Uterus (tissue), 4 donors: ENCODE data around the gene ARID5A. TPM values are rescaled to one million over a fixed set of nuclear protein-coding genes. Genes with fewer than 3 reads are reported as not detected.

Experiments
- DNase-seq, 2 donors: peaks; one replicate each; pipeline ENCODE4 v3.0.0-alpha.2; 2019 to 2020
- H3K27ac ChIP-seq, 2 donors: fragments of 200-600 bp; sonication (generic); 1 replicate in 1 of 2; 2 replicates in 1 of 2; pipeline ENCODE4 v1.5.1; 2016 to 2018
- H3K27me3 ChIP-seq, 2 donors: fragments of 200-600 bp; sonication (generic); one replicate each; pipeline ENCODE4 v1.5.1; 2018 to 2019; ENCODE audit warnings: control low read depth in 1 of 2
- H3K36me3 ChIP-seq, 2 donors: fragments of 200-600 bp; sonication (generic); one replicate each; pipeline ENCODE4 v1.5.1; 2019; ENCODE audit warnings: control low read depth in 1 of 2
- H3K4me1 ChIP-seq, 2 donors: fragments of 200-600 bp; sonication (generic); one replicate each; pipeline ENCODE4 v1.5.1; 2018 to 2019; ENCODE audit warnings: control low read depth in 1 of 2
- H3K4me3 ChIP-seq, 2 donors: fragments of 200-600 bp; sonication (generic); 1 replicate in 1 of 2; 2 replicates in 1 of 2; pipeline ENCODE4 v1.5.1; 2018 to 2019; ENCODE audit warnings: mild to moderate bottlenecking in 1 of 2
- H3K9me3 ChIP-seq, 2 donors: fragments of 200-600 bp; sonication (generic); one replicate each; pipeline ENCODE4 v1.5.1; 2019; ENCODE audit warnings: control low read depth in 1 of 2
- CTCF ChIP-seq, 4 experiments: fragments of 200-600 bp in 2 of 4; fragments of 450-650 bp in 2 of 4; sonication (generic) in 2 of 4; IDR thresholded peaks; one replicate each; pipeline ENCODE4 v1.5.1; 2016 to 2019; ENCODE audit warnings: antibody characterized with exemption in 4 of 4, mild to moderate bottlenecking in 2 of 4, moderate library complexity in 1 of 4
- POLR2A ChIP-seq, 2 donors: fragments of 450-650 bp; IDR thresholded peaks; one replicate each; pipeline ENCODE4 v1.6.1; 2016; ENCODE audit warnings: antibody characterized with exemption in 2 of 2, mild to moderate bottlenecking in 1 of 2, moderate library complexity in 1 of 2
- intact Hi-C: fragments of 100-400 bp; cut with DNase I; formaldehyde crosslinking; loops from one replicate; pipeline ENCODE4 v1.15.1; 2023; ENCODE audit warnings: low total_unique reads
- total RNA-seq, 4 donors: library from RNA; depleted of rRNA in 3 of 4; stranded (reverse); fragments of >200 nt in 3 of 4; gene quantifications; one replicate each; pipeline versions ENCODE4 v1.1.0 to v1.2.4, GENCODE V29; 2014 to 2023
- donor health status: DM: yes; HTN: yes; CAD: no.

ARID5A gene
- total RNA-seq, 4 donors from 2014 or later = 15.1 to 73.5 (median 36.3) TPM

- TF ChIP-seq CTCF (IDR thresholded peaks at IDR 0.05) (no peak), POLR2A (IDR thresholded peaks at IDR 0.05) (no peak)
- DNase-seq = no peak
- intact Hi-C loops = no loop called here
- Histone ChIP-seq H3K27ac (no peak overlapping the region), H3K27me3 (no peaks in the 10 kb centered on the region), H3K9me3 (no peaks in the 10 kb centered on the region), H3K4me3 (no peak overlapping the region), H3K36me3 (no peaks in the 10 kb centered on the region), H3K4me1 (no peaks in the 10 kb centered on the region)
Observed at GRCh38 chr2:96584017-96584416, 47.5 kb downstream of the ARID5A start.

- H3K36me3 ChIP-seq = no peaks in the 10 kb centered on the region
- H3K4me1 ChIP-seq = no peaks in the 10 kb centered on the region
- H3K27ac ChIP-seq = no peak overlapping the region
- H3K9me3 ChIP-seq = no peaks in the 10 kb centered on the region
- no peaks in the 10 kb centered on the region for H3K27me3 ChIP-seq
- intact Hi-C loops = no loop called here
- H3K4me3 ChIP-seq = no peak overlapping the region
- TF ChIP-seq CTCF (IDR thresholded peaks at IDR 0.05) = no peak
- TF ChIP-seq POLR2A (IDR thresholded peaks at IDR 0.05) = no peak
- no peak for DNase-seq
Observed at GRCh38 chr2:96587843-96588242, 51.3 kb downstream of the ARID5A start.

- intact Hi-C loops = no loop called here
- no peak overlapping the region for H3K27ac ChIP-seq
- no peaks in the 10 kb centered on the region for H3K9me3 ChIP-seq
- no peaks in the 10 kb centered on the region for H3K4me1 ChIP-seq
- H3K4me3 ChIP-seq = no peak overlapping the region
- no peaks in the 10 kb centered on the region for H3K36me3 ChIP-seq
- DNase-seq = no peak
- no peak for TF ChIP-seq CTCF (IDR thresholded peaks at IDR 0.05)
- TF ChIP-seq POLR2A (IDR thresholded peaks at IDR 0.05) = no peak
- no peaks in the 10 kb centered on the region for H3K27me3 ChIP-seq
Observed at GRCh38 chr2:96591054-96591453, 54.5 kb downstream of the ARID5A start.

GRCh38 chr2:96591494-96591893 is 54.9 kb downstream of the ARID5A start:
- H3K4me3 ChIP-seq = no peak overlapping the region
- H3K4me1 ChIP-seq = no peaks in the 10 kb centered on the region
- no peak overlapping the region for H3K27ac ChIP-seq
- no peak for DNase-seq
- no peaks in the 10 kb centered on the region for H3K27me3 ChIP-seq
- intact Hi-C loops = no loop called here
- no peak for TF ChIP-seq CTCF (IDR thresholded peaks at IDR 0.05)
- no peaks in the 10 kb centered on the region for H3K9me3 ChIP-seq
- H3K36me3 ChIP-seq = no peaks in the 10 kb centered on the region

GRCh38 chr2:96594282-96594681 is 57.7 kb downstream of the ARID5A start:
- H3K36me3 ChIP-seq = no peaks in the 10 kb centered on the region
- H3K4me3 ChIP-seq = no peak overlapping the region
- no peaks in the 10 kb centered on the region for H3K9me3 ChIP-seq
- H3K27me3 ChIP-seq = no peaks in the 10 kb centered on the region
- no peak overlapping the region for H3K27ac ChIP-seq
- intact Hi-C loops = no loop called here
- no peaks in the 10 kb centered on the region for H3K4me1 ChIP-seq
- TF ChIP-seq CTCF (IDR thresholded peaks at IDR 0.05) (no peak), POLR2A (IDR thresholded peaks at IDR 0.05) (no peak)
- no peak for DNase-seq
